Suprapubic skin (tissue), 3 donors: ENCODE results near the gene PSPN.

ENCODE experiments used
- EP300 ChIP-seq: sonication (generic); formaldehyde crosslinking; IDR thresholded peaks from one replicate; pipeline ENCODE4 v1.6.1; 2017; ENCODE audit warnings: antibody characterized with exemption
- TF ChIP-seq, protein P1 (sequence below), 2 donors: fragments of 200-600 bp in 1 of 2; fragments of 450-650 bp in 1 of 2; sonication (generic) in 1 of 2; IDR thresholded peaks; one replicate each; pipeline ENCODE4 v1.5.1; 2016 to 2019; ENCODE audit warnings: antibody characterized with exemption in 2 of 2, mild to moderate bottlenecking in 1 of 2, moderate library complexity in 1 of 2

DNA sequence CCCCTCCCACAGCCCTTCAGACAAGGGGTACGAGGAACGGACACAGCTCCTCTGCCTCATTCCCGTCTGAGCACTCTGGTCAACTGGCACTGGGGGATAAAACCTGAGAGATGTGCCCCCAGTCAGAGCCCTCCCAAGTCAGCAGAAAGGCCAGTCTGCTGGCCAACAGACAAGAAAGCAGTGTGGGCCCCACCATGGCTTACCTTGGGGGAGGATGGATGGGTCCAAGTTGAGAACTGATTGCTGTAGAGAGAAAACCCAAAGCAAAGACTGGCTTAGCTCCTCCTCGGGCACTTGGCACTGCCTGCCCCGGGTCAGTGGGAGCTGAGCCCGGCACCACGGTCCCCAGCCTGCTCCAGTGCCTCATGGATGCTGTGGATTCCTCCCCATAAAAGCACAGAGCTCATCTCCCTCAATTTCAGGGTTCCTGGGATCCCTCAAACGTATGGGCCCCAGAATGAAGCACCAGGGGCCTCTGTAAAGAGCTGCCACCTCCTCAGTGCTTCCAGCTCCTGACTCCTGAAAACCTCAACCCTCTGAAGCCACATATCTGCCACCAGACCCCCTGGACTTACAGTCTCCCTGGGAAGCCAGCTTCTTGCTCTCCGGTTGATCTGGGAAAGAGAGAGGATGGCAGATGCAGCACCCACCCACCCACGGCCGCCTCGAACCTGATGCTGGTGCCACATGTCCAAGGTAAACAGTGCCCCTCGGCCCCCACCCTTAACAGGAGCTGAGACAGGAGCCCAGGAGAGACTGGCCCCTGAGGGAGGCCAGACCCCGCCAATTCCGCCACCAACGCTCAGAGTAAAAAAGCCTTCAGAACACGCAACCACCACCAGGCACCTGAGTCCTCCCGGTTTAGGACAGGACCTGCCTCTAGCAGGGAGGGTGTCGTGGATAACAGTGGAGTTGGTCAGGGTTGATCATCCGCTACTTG lies 45.6 kb upstream of the PSPN start:
- TF ChIP-seq, protein P1, sequence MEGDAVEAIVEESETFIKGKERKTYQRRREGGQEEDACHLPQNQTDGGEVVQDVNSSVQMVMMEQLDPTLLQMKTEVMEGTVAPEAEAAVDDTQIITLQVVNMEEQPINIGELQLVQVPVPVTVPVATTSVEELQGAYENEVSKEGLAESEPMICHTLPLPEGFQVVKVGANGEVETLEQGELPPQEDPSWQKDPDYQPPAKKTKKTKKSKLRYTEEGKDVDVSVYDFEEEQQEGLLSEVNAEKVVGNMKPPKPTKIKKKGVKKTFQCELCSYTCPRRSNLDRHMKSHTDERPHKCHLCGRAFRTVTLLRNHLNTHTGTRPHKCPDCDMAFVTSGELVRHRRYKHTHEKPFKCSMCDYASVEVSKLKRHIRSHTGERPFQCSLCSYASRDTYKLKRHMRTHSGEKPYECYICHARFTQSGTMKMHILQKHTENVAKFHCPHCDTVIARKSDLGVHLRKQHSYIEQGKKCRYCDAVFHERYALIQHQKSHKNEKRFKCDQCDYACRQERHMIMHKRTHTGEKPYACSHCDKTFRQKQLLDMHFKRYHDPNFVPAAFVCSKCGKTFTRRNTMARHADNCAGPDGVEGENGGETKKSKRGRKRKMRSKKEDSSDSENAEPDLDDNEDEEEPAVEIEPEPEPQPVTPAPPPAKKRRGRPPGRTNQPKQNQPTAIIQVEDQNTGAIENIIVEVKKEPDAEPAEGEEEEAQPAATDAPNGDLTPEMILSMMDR (IDR thresholded peaks at IDR 0.05) = no peak
- TF ChIP-seq EP300 = no peak
